H54 (cell line): ENCODE results near the gene TOP1.

Source experiments
- DNase-seq: peaks from one replicate; pipeline ENCODE4 v3.0.0; 2011; ENCODE audit warnings: low spot score, mixed read lengths; ENCODE audit not compliant: insufficient read length
- FAIRE-seq: peaks from 3 replicates; lab custom pipeline; 2011; peaks lifted over from hg19 to GRCh38; lab: Jason Lieb, UNC
- POLR2A ChIP-seq: IDR thresholded peaks from 2 replicates; pipeline ENCODE4 v1.6.1; 2011; ENCODE audit warnings: low read depth, mild to moderate bottlenecking, low read length

The TOP1 gene

GRCh38 chr20:41143354-41143753 lies 114.7 kb downstream of the TOP1 start:
- no peak for FAIRE-seq
- no peak for DNase-seq
- TF ChIP-seq POLR2A = no peak

DNA sequence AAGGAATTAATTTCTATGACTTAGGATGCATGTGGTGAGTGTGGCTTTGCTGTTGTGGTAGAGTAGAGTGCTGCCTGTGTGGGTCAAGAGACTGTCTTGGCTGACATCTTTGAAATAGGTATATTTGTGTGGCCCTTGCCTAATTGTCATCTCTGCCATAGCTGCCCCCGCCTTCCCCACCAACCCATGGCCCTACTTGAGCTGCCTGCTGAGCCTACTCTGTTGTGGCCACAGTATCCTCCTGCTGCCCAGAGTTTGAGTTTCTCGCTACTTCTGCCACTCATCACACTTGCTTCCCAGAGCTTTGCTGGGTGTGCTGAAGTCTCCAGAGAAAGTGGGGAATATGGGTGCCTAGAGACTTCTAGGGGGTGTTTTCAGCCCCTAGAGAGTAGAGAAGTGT lies 116.7 kb downstream of the TOP1 start:
- DNase-seq (no peak), FAIRE-seq (no peak)
- TF ChIP-seq POLR2A = no peak

GRCh38 chr20:41145821-41146620 lies 117.4 kb downstream of the TOP1 start:
- no peak for FAIRE-seq
- no peak for TF ChIP-seq POLR2A
- DNase-seq = no peak

DNA sequence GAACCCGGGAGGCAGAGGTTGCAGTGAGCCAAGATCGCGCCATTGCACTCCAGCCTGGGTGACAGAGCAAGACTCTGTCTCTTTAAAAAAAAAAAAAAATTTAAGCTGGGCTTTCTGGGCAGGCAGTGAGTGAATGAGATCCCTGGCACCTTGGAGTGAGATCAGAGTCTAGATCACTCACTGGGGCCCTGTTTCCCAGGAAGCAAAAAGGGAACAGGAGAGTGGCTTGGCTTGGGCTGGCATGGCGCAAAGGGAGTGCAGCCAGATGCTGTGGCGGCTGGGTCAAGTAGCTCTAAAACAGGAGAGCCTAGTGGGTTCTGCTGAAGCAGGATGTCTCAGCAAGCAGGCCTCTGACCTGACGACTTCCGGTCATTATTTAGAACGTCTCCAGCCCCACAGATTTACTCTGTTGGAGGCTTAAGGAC lies 119.2 kb downstream of the TOP1 start:
- no peak for TF ChIP-seq POLR2A
- no peak for DNase-seq
- no peak for FAIRE-seq

GRCh38 chr20:41148942-41149341 lies 120.3 kb downstream of the TOP1 start:
- FAIRE-seq = no peak

GRCh38 chr20:41150664-41151063 lies 122.0 kb downstream of the TOP1 start:
- DNase-seq (no peak), FAIRE-seq (no peak)

More at GRCh38 chr20:41148942-41149341, 120.3 kb downstream of the TOP1 start:
- no peak for TF ChIP-seq POLR2A
- no peak for DNase-seq

GRCh38 chr20:41151134-41151869 lies 122.7 kb downstream of the TOP1 start:
- no peak for TF ChIP-seq POLR2A
- FAIRE-seq = no peak

More at GRCh38 chr20:41150664-41151063, 122.0 kb downstream of the TOP1 start:
- TF ChIP-seq POLR2A = no peak

GRCh38 chr20:41152108-41152757 lies 123.6 kb downstream of the TOP1 start:
- FAIRE-seq (no peak), DNase-seq (no peak)
- TF ChIP-seq POLR2A = no peak

More at GRCh38 chr20:41151134-41151869, 122.7 kb downstream of the TOP1 start:
- no peak for DNase-seq

GRCh38 chr20:41154436-41155176 lies 126.0 kb downstream of the TOP1 start:
- DNase-seq (no peak), FAIRE-seq (no peak)
- TF ChIP-seq POLR2A = no peak

- DNase-seq = no peak
- no peak for TF ChIP-seq POLR2A
- FAIRE-seq = no peak
These were observed 126.6 kb downstream of the TOP1 start for GRCh38 chr20:41155261-41155660.

GRCh38 chr20:41158082-41158625 lies 129.5 kb downstream of the TOP1 start:
- DNase-seq (no peak), FAIRE-seq (no peak)
- no peak for TF ChIP-seq POLR2A

DNA sequence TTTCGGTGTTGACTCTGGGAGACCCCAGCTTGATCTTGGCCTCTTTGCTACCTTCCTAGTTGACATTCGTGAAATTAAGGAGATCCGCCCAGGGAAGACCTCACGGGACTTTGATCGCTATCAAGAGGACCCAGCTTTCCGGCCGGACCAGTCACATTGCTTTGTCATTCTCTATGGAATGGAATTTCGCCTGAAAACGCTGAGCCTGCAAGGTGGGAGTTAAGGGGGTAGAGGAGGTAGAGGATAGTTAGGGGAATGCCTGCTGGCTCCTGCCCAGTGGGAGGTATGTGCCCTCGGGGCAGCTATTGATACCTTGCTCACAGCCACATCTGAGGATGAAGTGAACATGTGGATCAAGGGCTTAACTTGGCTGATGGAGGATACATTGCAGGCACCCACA lies 130.9 kb downstream of the TOP1 start:
- FAIRE-seq = no peak
- no peak for DNase-seq
- TF ChIP-seq POLR2A = no peak

DNA sequence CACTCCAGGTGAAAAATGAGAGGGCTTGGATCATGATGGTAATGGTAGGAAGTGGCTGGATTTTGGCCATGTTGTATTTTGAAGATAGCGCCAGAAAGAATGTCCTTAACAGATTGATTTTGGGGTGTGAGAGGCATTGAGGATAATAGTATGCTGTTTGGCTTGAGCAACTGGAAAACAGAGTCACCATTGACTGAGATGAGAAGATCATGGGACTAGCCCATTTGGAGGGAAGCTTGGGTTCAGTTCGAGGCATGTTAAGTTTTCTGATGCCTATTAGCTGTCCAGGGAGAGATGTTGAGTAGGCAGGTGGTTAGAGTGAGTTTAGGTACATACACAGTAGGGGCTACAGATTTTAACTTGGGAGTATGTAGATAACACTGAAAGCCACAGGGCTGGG lies 132.1 kb downstream of the TOP1 start:
- no peak for TF ChIP-seq POLR2A
- DNase-seq = no peak
- FAIRE-seq = no peak

- no peak for DNase-seq
- FAIRE-seq = no peak
- no peak for TF ChIP-seq POLR2A
These were observed 133.3 kb downstream of the TOP1 start for GRCh38 chr20:41161886-41162285.
